ENCODE data around the gene FYB2. TPM values are rescaled to one million over a fixed set of nuclear protein-coding genes. Genes with fewer than 3 reads are reported as not detected.

FYB2 gene
- total RNA-seq, 1 experiment from 2014 or later, result 0.47 TPM

DNA sequence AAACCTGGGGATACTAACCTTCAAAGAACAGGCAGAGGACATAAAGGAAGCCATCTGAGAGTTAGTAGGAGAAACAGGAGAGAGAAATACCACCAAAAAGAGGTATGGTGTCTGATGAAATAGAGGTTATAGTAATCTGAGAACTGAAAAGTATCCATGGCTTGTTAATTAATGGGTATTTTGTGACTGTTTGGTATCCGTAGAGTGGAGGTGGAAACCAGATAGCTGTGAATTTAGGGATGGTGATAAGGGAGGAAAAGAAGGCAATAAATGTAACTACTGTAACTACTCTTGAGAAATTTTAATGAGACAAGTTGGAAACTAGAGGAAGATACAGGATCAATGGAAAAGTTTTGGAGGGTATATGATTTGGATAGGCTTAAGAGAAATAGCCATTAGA lies 146.6 kb downstream of the FYB2 start:
- H3K9me3 ChIP-seq (ENCODE audit: low read depth, low read length, poor library complexity, severe bottlenecking), result no peaks in the 10 kb centered on the region
- intact Hi-C loops (cut with micrococcal nuclease; ENCODE audit: unreplicated experiment), result no loop called here
- peaks cover 9% of the 10 kb centered on the region for H3K27me3 ChIP-seq (replicated peaks; ENCODE audit: insufficient read depth, low read depth, low read length, poor library complexity)
- ChIA-PET CTCF (no interaction called here), POLR2A (ENCODE audit: low non-redundant PET) (no interaction called here)
- no TSS peak for BruUV-seq (replicated peaks)
- no peak for DNase-seq (ENCODE audit: low spot score)
- no peak for TF ChIP-seq EZH2 (IDR thresholded peaks at IDR 0.05; ENCODE audit: borderline replicate concordance, low read depth, low read length, poor library complexity, severe bottlenecking)
- TF ChIP-seq, protein P1, sequence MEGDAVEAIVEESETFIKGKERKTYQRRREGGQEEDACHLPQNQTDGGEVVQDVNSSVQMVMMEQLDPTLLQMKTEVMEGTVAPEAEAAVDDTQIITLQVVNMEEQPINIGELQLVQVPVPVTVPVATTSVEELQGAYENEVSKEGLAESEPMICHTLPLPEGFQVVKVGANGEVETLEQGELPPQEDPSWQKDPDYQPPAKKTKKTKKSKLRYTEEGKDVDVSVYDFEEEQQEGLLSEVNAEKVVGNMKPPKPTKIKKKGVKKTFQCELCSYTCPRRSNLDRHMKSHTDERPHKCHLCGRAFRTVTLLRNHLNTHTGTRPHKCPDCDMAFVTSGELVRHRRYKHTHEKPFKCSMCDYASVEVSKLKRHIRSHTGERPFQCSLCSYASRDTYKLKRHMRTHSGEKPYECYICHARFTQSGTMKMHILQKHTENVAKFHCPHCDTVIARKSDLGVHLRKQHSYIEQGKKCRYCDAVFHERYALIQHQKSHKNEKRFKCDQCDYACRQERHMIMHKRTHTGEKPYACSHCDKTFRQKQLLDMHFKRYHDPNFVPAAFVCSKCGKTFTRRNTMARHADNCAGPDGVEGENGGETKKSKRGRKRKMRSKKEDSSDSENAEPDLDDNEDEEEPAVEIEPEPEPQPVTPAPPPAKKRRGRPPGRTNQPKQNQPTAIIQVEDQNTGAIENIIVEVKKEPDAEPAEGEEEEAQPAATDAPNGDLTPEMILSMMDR (conservative IDR thresholded peaks at IDR 0.05; ENCODE audit: low read depth, low read length), result no peak
- H3K4me1 ChIP-seq (ENCODE audit: insufficient read depth, low read length, poor library complexity, severe bottlenecking), result no peaks in the 10 kb centered on the region
- H3K27ac ChIP-seq (ENCODE audit: low read depth, low read length, poor library complexity, severe bottlenecking), result no peak overlapping the region
- no peak overlapping the region for H3K4me3 ChIP-seq (ENCODE audit: low read depth, low read length, poor library complexity, severe bottlenecking)
- H3K36me3 ChIP-seq (ENCODE audit: insufficient read depth, low read length, poor library complexity, severe bottlenecking), result no peaks in the 10 kb centered on the region

DNA sequence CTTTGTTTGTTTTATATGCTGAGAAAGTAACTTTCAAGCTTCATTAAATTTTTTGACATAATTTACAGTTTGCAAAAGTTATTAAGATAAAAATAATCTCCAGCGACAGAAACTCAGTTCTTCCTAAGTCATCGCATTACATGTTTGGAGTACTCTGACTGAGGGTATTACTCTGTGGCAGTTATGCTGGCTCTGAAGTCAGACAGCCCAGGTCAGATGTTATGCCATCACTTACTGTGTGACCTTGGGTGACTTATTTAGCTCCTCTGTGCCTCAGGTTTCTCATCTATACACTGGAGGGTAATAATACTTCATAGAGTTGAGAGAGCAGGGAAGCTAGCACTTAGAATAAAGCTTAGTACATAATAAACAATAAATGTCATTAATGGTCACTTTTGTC lies 147.7 kb downstream of the FYB2 start:
- Histone ChIP-seq H3K27ac (ENCODE audit: low read depth, low read length, poor library complexity, severe bottlenecking) (no peak overlapping the region), H3K9me3 (ENCODE audit: low read depth, low read length, poor library complexity, severe bottlenecking) (no peaks in the 10 kb centered on the region), H3K4me3 (ENCODE audit: low read depth, low read length, poor library complexity, severe bottlenecking) (no peak overlapping the region), H3K27me3 (replicated peaks; ENCODE audit: insufficient read depth, low read depth, low read length, poor library complexity) (peaks cover 9% of the 10 kb centered on the region), H3K36me3 (ENCODE audit: insufficient read depth, low read length, poor library complexity, severe bottlenecking) (no peaks in the 10 kb centered on the region), H3K4me1 (ENCODE audit: insufficient read depth, low read length, poor library complexity, severe bottlenecking) (no peaks in the 10 kb centered on the region)
- no peak for TF ChIP-seq EZH2 (IDR thresholded peaks at IDR 0.05; ENCODE audit: borderline replicate concordance, low read depth, low read length, poor library complexity, severe bottlenecking)
- TF ChIP-seq, protein P1 (conservative IDR thresholded peaks at IDR 0.05; ENCODE audit: low read depth, low read length), result no peak
- no peak for DNase-seq (ENCODE audit: low spot score)
- intact Hi-C loops (cut with micrococcal nuclease; ENCODE audit: unreplicated experiment), result no loop called here
- ChIA-PET POLR2A (ENCODE audit: low non-redundant PET) (no interaction called here), CTCF (no interaction called here)
- no TSS peak for BruUV-seq (replicated peaks)

DNA sequence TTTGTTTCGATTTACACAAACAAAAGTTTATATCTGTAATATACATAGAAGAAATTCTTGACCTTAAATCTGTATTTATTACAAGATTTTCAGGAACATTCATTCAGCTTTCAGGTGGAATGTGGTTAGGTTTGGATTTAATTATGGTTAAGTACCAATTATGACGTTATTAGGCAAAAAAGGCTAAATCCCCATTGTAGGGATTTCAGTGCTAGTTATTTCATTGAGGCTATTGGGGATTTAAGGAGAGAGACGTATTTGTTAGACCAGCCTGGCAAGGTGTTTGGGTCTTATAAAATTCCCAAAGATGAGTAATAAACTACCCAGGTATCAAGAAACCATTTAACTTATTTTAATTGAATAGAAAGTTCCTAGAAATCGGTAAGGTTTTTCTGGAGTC lies 148.1 kb downstream of the FYB2 start:
- Histone ChIP-seq H3K9me3 (ENCODE audit: low read depth, low read length, poor library complexity, severe bottlenecking) (no peaks in the 10 kb centered on the region), H3K27me3 (replicated peaks; ENCODE audit: insufficient read depth, low read depth, low read length, poor library complexity) (peaks cover 9% of the 10 kb centered on the region), H3K36me3 (ENCODE audit: insufficient read depth, low read length, poor library complexity, severe bottlenecking) (no peaks in the 10 kb centered on the region), H3K27ac (ENCODE audit: low read depth, low read length, poor library complexity, severe bottlenecking) (no peak overlapping the region), H3K4me1 (ENCODE audit: insufficient read depth, low read length, poor library complexity, severe bottlenecking) (no peaks in the 10 kb centered on the region), H3K4me3 (ENCODE audit: low read depth, low read length, poor library complexity, severe bottlenecking) (no peak overlapping the region)
- POLR2A ChIA-PET (ENCODE audit: low non-redundant PET), result no interaction called here
- TF ChIP-seq EZH2 (IDR thresholded peaks at IDR 0.05; ENCODE audit: borderline replicate concordance, low read depth, low read length, poor library complexity, severe bottlenecking), result no peak
- TF ChIP-seq, protein P1 (conservative IDR thresholded peaks at IDR 0.05; ENCODE audit: low read depth, low read length), result no peak
- intact Hi-C loops (cut with micrococcal nuclease; ENCODE audit: unreplicated experiment), result no loop called here
- no TSS peak for BruUV-seq (replicated peaks)
- CTCF ChIA-PET, result no interaction called here
- DNase-seq (ENCODE audit: low spot score), result no peak
